Stimulated activated CD8-positive, alpha-beta memory T cell treated with anti-CD3 and anti-CD28 coated beads, Interleukin-12 subunit alpha, Interleukin-12 subunit beta, amount 100 ng/mL, for 4 hours (primary cell): Measurements from ENCODE around the gene CFD.
"Not testable (repeated sequence)": the region's sequence is repeated elsewhere in the genome, so short reads cannot be mapped to it uniquely, and the experiment has no call there.

Experiments used
- DNase-seq: peaks from one replicate; pipeline ENCODE4 v3.0.0-alpha.2; 2020; ENCODE audit warnings: low read depth

The CFD gene

GRCh38 chr19:825897-826644 lies 33.4 kb upstream of the CFD start:
- no peak for DNase-seq

DNA sequence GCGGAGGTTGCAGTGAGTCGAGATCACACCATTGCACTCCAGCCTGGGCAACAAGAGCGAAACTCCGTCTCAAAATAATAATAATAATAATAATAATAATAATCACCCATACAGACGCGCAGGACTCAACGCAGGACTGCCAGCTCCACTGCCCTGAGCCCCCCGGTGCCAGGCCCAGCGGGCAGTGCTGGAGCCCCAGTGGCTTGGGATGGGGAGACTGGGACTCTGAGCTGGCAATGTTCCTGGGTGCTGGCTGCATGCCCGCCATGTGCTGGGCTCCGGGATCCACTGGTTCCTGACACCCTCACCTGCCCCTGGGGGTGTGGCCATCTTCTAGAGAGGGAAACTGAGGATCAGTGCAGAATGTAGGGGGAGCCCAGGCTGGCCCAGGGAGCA lies 32.2 kb upstream of the CFD start:
- DNase-seq = no peak

GRCh38 chr19:827710-828321 lies 31.6 kb upstream of the CFD start, which contains the start of gene AZU1:
TSS of gene AZU1 (plus strand) at chr19:827837. CDS start at chr19:827847, 10 bp downstream.
- DNase-seq = no peak

- no peak for DNase-seq
Observed at GRCh38 chr19:829129-829758, 30.2 kb upstream of the CFD start.

GRCh38 chr19:831407-832369 lies 27.8 kb upstream of the CFD start:
- DNase-seq = no peak

DNA sequence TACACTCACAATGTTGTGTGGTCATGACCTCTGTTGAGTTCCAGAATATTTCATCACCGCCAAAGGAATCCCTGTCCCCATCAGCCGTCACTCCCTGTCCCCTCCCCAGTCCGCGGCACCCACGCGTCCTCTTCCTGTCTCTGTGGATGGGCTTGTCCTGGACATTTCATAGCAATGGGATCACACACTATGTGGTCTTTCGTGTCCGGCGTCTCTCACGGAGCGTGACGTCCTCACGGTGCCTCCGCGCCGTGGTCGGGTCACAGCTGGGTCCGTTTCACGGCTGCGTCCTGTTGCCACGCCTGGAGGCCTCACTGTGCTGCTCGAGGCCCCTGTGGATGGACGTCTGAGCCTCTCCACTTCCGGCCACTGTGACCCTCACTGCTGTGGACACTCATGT lies 25.2 kb upstream of the CFD start:
- DNase-seq = no peak

- no peak for DNase-seq
Observed at GRCh38 chr19:835210-835810, 24.2 kb upstream of the CFD start.

GRCh38 chr19:840519-841206 lies 18.8 kb upstream of the CFD start, which contains the start of gene PRTN3:
TSS of gene PRTN3 (plus strand) at chr19:840999. CDS start at chr19:841009, 10 bp downstream.
- no peak for DNase-seq

- DNase-seq = not testable (repeated sequence)
Observed at GRCh38 chr19:842802-843179, 16.7 kb upstream of the CFD start.

GRCh38 chr19:843180-843835 lies 16.2 kb upstream of the CFD start:
- DNase-seq = no peak

GRCh38 chr19:843836-844545 lies 15.5 kb upstream of the CFD start:
- no peak for DNase-seq

GRCh38 chr19:844546-844971 lies 14.9 kb upstream of the CFD start:
- DNase-seq = no peak

DNA sequence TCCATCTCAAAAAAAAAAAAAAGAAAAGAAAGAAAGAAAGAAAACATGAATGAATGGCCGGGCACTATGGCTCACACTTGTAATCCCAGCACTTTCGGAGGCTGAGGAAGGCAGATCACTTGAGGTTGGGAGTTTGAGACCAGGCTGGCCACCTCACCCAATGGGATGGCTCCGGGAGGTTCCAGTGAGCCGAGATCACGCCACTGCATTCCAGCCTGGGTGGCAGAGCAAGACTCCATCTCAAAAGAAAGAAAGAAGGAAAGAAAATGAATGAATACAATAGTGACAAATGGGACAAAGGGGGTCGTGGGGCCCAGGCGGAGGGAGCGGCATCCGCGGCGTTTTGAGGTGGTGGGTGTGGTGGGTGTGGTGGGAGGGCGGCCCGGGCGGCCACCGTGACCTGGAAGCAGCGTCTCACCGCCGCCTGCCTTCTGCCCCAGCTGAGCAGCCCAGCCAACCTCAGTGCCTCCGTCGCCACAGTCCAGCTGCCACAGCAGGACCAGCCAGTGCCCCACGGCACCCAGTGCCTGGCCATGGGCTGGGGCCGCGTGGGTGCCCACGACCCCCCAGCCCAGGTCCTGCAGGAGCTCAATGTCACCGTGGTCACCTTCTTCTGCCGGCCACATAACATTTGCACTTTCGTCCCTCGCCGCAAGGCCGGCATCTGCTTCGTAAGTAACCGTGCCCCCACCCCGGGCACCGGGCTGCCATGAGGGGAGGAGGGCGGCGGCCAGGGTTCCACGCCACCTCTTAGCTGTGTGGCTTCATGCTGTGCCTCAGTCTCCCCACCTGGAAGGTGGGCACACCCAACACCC lies 13.6 kb upstream of the CFD start:
- DNase-seq = no peak

GRCh38 chr19:848386-848921 lies 11.0 kb upstream of the CFD start:
- DNase-seq = no peak

DNA sequence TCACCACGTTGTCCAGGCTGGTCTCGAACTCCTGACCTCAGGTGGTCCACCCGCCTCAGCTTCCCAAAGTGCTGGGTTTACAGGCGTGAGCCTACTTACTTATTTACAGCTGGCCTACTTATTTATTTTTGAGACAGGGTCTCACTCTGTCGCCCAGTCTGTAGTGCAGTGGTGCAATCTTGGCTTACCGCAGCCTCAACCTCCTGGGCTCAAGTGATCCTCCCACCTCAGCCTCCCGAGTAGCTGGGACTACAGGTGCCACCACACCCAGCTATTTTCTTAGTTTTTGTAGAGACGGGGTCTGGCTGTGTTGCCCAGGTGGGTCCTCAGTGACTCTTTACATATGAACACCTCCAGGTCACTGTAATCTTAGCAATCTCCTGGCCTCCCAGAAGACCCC lies 10.3 kb upstream of the CFD start:
- DNase-seq = not testable (repeated sequence)

DNA sequence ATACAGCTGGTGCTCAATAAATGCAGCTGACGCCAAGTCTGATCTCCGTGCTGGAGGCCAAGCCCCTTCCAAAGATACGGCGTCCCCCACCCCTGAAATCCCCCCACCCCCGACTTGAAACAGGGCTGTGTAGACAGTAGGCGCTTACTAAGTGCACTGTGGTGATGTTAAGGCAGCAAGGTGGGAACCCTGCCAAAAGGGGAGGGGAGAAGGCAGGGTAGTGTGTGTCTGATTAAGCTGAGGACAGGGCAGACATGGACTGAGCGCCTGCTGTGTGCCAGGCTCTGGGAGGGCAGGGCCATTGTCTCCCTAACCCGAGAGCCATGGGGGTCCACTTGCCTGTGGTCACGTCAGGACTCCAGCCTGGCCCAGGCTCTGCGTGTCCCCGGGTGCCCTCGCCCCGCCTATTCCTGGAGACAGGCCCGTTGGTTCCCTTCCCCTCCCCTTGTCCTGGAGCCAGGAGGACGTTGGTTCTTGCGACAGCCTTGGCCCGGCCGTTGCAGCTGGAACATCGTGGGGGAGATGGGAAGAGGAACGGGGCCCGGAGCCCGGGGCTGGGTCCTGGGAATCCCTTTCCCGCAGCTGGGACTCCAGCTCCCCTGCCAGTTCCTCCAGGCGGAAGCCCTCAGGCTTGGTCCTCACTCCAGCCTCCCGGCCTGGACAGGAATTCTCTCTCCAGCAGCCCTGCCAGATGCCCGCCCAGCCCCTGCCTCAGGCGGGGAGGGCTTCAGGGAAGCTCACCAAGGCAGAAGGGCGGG lies 9.1 kb upstream of the CFD start:
- DNase-seq = no peak

DNA sequence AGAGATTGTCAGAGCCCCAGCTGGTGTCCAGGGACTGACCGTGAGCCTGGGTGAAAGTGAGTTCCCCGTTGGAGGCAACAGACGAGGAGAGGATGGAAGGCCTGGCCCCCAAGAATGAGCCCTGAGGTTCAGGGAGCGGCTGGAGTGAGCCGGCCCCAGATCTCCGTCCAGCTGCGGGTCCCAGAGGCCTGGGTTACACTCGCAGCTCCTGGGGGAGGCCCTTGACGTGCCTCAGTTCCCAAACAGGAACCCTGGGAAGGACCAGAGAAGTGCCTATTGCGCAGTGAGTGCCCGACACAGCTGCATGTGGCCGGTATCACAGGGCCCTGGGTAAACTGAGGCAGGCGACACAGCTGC lies 8.5 kb upstream of the CFD start:
- no peak for DNase-seq
